NT2/D1 (cell line): Measurements from ENCODE around the gene ADORA2A.

Experiments used
- DNase-seq: peaks from one replicate; pipeline ENCODE4 v3.0.0-alpha.2; 2011; ENCODE audit warnings: low read depth, low spot score
- H3K27me3 ChIP-seq: 2 replicates; pipeline ENCODE4 v1.6.0; 2011; ENCODE audit warnings: mild to moderate bottlenecking; ENCODE audit not compliant: insufficient read length, insufficient read depth
- H3K36me3 ChIP-seq: 2 replicates; pipeline ENCODE4 v1.6.1; 2011; ENCODE audit warnings: mild to moderate bottlenecking, low read length, mixed read lengths; ENCODE audit not compliant: insufficient read depth, insufficient read length
- H3K4me1 ChIP-seq: 2 replicates; pipeline ENCODE4 v1.5.1; 2011; ENCODE audit not compliant: insufficient read depth, insufficient read length
- H3K4me3 ChIP-seq: 2 replicates; pipeline ENCODE4 v1.5.1; 2011; ENCODE audit warnings: low read depth; ENCODE audit not compliant: insufficient read length
- H3K9ac ChIP-seq: 2 replicates; pipeline ENCODE4 v1.6.0; 2011; ENCODE audit warnings: low read depth; ENCODE audit not compliant: insufficient read length
- H3K9me3 ChIP-seq: 2 replicates; pipeline ENCODE4 v1.5.1; 2011; ENCODE audit warnings: mild to moderate bottlenecking, low read length; ENCODE audit not compliant: insufficient read depth
- SUZ12 ChIP-seq: IDR thresholded peaks from 2 replicates; pipeline ENCODE4 v1.6.1; 2011; ENCODE audit not compliant: insufficient read length, insufficient read depth; ENCODE audit errors: extremely low read depth
- YY1 ChIP-seq: IDR thresholded peaks from 2 replicates; pipeline ENCODE4 v1.6.1; 2011; ENCODE audit not compliant: insufficient read length, insufficient read depth
- ZNF274 ChIP-seq: IDR thresholded peaks from 2 replicates; pipeline ENCODE4 v1.6.1; 2011; ENCODE audit warnings: mild to moderate bottlenecking, low read depth, low read length

Gene ADORA2A

DNA sequence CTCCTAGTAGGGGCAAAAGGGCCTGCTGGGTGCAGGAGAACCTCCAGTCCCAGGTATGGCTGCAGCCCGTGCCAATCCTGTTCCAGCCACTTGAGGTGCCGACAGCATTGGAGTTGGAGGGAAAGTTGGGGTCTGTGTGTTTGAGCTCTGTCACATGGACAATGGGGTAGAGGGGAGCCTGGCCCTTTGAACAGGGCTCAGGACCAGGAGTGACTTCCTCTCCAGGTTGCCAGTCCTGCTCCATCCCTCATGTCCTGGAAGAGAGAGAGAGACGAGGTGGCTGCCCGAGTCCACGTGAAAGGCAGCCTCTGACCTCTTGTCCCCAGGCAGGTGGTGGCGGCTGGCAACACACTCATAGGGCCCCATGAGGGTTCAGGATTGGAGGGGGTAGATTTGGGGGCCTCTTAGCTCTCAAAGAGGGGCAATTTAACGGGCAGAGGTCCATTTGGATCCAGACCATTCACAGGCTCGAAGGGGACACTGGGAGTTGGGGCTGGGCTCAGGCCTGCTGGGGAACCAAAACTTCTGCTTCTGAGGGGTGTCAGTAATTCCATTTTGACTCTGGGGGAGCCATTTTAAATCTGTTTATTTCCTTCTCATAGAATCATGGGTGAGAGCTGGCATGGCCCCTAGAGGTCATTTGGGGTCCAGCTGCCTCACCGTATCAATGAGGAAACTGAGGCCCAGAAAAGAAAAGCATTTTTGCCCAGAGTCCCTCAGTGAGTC lies 4.1 kb downstream of the ADORA2A start:
- TF ChIP-seq SUZ12 (no peak), ZNF274 (no peak), YY1 (no peak)
- no peaks in the 10 kb centered on the region for H3K9me3 ChIP-seq
- H3K27me3 ChIP-seq, result no peaks in the 10 kb centered on the region
- peaks cover 3% of the 10 kb centered on the region for H3K36me3 ChIP-seq
- no peak overlapping the region for H3K4me3 ChIP-seq
- DNase-seq, result no peak
- H3K4me1 ChIP-seq, result peaks cover 18% of the 10 kb centered on the region
- H3K9ac ChIP-seq, result no peak overlapping the region

DNA sequence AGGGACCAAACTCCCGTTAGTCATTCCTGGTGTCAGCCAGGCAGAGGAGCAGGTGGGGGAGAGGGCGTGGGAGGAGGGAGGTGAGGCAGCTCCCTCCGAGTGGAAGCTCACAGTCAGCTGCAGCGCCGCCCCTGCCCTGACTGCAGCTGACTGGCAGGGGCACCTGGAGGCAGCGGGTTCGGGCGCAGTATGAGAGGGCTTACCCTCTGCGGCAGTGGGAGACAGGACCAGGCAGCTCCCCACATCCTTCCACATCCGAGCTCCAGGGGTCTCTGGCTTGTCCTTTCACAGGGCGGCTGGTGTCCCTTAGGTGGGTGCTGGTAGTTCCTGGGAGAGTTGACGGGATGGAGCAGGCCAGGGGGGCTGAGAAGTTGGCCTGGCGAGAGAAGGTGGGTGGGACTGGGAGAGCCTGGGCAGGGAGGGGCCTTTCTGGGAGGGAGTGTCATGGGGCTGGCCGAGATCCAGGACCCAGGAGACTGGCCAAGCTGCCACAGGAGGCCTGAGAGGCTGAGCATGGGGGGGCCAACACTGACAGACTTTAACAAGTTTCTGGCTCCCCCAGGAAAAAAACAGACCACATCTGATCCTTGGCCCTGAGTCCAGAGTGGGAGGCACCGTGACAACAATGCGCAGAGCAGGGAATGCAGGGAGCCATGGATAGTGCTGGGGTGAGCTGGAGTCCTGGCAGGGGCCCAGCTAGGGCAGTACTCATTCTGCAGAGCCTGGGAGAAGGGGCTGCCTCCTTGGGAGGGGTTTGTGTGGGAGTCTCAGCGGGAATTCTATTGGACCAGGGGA lies 4.9 kb downstream of the ADORA2A start:
- Histone ChIP-seq H3K4me3 (no peak overlapping the region), H3K9me3 (no peaks in the 10 kb centered on the region), H3K4me1 (peaks cover 18% of the 10 kb centered on the region), H3K36me3 (peaks cover 6% of the 10 kb centered on the region), H3K9ac (no peak overlapping the region), H3K27me3 (no peaks in the 10 kb centered on the region)
- TF ChIP-seq YY1 (no peak), SUZ12 (no peak), ZNF274 (no peak)
- no peak for DNase-seq

DNA sequence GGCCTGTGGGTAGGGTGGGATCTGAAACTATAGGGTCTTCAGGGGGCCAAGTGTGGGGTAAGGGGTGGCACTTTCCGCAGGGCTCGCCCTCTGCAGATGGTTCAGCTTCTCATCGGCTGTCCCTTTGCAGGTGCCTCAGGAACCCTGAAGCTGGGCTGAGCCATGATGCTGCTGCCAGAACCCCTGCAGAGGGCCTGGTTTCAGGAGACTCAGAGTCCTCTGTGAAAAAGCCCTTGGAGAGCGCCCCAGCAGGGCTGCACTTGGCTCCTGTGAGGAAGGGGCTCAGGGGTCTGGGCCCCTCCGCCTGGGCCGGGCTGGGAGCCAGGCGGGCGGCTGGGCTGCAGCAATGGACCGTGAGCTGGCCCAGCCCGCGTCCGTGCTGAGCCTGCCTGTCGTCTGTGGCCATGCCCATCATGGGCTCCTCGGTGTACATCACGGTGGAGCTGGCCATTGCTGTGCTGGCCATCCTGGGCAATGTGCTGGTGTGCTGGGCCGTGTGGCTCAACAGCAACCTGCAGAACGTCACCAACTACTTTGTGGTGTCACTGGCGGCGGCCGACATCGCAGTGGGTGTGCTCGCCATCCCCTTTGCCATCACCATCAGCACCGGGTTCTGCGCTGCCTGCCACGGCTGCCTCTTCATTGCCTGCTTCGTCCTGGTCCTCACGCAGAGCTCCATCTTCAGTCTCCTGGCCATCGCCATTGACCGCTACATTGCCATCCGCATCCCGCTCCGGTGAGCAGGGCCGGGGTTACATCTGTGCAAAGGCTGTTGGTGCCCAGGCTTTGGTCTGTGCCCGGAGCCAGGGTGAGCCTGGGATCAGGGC lies 5.8 kb downstream of the ADORA2A start:
- Histone ChIP-seq H3K36me3 (peaks cover 6% of the 10 kb centered on the region), H3K9ac (peak overlapping the region; percentile 42), H3K27me3 (no peaks in the 10 kb centered on the region), H3K4me3 (no peak overlapping the region), H3K9me3 (no peaks in the 10 kb centered on the region), H3K4me1 (peaks cover 14% of the 10 kb centered on the region)
- no peak for TF ChIP-seq SUZ12
- no peak for TF ChIP-seq ZNF274
- TF ChIP-seq YY1, result no peak
- DNase-seq, result no peak

DNA sequence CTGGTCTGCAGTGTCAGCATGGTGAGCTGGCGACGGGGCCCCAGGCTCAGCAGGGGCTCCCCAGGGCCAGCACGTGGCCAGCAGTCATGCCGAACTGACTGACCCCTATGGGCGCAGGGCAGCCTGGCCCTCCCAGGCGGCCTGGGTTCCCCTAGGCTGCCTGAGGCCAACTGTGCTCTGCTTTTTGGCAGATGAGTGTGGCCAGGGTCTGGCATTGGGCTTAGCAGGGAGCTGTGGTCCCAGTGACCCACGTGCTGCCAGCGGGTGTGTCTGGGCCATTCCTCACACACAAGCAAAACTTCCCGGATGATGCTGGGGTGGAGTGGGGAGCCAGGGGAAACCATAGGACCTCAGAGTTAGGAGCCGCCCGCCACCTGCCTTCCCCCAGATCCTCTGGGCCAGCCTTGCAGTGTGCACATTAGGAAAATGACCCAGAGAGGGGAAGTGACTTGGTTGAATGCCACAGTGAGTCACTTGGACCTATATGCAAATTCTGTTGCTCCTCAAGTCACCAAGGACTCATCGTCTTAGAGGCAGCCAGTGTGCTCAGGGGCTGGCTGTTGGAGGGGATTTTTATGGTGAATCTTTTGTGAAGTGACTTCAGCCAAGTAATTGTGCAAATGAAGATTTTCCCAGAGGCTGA lies 6.5 kb downstream of the ADORA2A start:
- Histone ChIP-seq H3K27me3 (no peaks in the 10 kb centered on the region), H3K9ac (peak overlapping the region; percentile 42), H3K4me1 (peaks cover 10% of the 10 kb centered on the region), H3K4me3 (no peak overlapping the region), H3K9me3 (no peaks in the 10 kb centered on the region), H3K36me3 (peaks cover 6% of the 10 kb centered on the region)
- no peak for TF ChIP-seq YY1
- no peak for TF ChIP-seq ZNF274
- TF ChIP-seq SUZ12, result no peak
- no peak for DNase-seq

DNA sequence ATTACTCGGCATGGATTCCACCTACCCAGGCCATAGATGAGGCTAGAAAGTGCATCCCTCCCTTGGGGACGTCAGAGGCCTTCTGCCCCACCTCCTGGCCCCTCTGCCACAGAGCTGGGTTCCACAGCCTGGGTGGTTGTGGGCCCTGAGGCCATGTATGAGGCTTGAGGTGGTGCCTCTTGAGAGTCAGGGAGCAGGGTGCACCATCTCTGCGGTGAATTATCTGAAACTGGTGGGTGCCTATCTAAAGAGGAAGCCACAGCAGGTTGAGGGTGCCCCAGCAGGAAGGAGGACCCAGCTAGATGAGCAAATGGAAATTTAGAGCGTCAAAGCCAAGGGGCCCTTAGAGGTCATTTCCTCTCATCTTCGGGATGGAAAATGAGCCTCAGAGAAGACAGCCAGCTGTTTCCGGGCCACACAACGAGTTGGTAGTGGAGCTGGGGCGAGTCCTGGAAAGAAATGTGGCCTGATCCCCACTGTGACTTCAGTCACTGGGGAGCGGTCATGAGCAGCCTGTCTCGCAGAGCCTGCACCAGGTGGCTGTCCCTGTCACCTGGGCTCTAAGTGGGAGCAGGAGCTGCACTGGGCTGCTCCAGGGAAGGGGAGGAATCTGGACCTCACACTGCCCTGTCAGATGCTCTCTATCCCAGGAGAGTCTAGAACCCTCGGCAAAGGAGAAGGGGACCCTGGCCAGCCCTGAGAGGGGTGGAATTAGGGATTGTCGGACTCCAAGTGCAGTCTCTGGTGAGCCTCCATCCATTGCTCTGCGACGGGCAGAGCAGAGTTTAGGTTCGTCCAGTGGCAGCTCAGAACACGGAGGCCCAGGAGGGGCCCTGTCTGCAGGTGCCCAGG lies 7.3 kb downstream of the ADORA2A start:
- TF ChIP-seq ZNF274, result no peak
- TF ChIP-seq SUZ12, result no peak
- TF ChIP-seq YY1, result no peak
- Histone ChIP-seq H3K4me1 (peaks cover 8% of the 10 kb centered on the region), H3K9me3 (no peaks in the 10 kb centered on the region), H3K4me3 (no peak overlapping the region), H3K36me3 (peaks cover 6% of the 10 kb centered on the region), H3K27me3 (no peaks in the 10 kb centered on the region), H3K9ac (no peak overlapping the region)
- no peak for DNase-seq

DNA sequence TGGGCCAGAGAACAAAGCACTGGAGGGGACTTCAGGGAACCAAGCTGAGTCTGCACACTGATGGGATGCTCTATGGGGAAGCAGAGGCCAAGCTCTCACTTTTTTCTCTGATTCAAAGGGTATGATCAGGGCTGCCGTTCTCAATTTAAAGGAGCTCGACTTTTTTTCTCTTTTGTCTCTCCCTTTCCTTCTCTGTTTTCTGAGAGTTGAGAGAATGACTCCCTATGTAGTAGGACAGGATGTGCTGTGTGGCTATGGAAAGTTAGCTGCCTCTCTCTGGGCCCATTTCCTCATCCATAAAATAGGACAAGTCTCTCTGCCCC lies 7.9 kb downstream of the ADORA2A start:
- no peaks in the 10 kb centered on the region for H3K27me3 ChIP-seq
- DNase-seq, result no peak
- TF ChIP-seq SUZ12 (no peak), ZNF274 (no peak), YY1 (no peak)
- no peak overlapping the region for H3K9ac ChIP-seq
- H3K9me3 ChIP-seq, result no peaks in the 10 kb centered on the region
- no peak overlapping the region for H3K4me3 ChIP-seq
- H3K36me3 ChIP-seq, result peaks cover 6% of the 10 kb centered on the region
- peaks cover 4% of the 10 kb centered on the region for H3K4me1 ChIP-seq
